Measurements from ENCODE around the gene LGALS16.
"Not testable (repeated sequence)": the region's sequence is repeated elsewhere in the genome, so short reads cannot be mapped to it uniquely, and the experiment has no call there.

Gene LGALS16

DNA sequence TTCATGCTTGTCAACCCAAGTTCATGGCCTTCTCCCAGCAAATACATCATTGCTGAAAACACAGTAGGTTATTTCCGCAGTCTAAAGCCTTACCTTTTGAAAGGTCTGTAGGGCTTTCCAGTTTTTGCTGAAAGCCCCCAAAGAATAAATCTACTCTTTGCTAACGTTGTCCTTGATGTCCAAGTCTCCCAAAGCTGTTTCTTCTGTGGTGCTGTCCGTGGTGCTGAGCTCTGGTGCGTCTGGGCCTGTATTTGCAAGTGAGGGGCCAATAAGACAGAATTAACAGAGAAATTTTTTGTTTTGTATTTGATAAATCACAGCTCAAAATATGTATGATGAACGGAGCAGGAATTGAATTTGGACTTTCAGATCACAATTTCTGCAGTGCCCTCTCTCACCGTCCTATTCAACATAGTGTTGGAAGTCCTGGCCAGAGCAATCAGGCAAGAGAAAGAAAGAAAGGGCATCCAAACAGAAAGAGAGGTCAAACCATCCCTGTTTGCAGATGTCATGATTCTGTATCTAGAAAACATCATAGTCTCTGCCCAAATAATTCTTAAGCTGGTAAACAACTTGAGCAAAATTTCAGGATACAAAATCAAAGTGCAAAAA is 9.8 kb upstream of the LGALS16 start:
- no peaks in the 10 kb centered on the region for H3K4me1 ChIP-seq (ENCODE audit: control insufficient read depth, low read depth, low read length)
- peaks cover 11% of the 10 kb centered on the region for H3K27me3 ChIP-seq (ENCODE audit: control insufficient read depth, insufficient read depth, low read length)
- no peaks in the 10 kb centered on the region for H3K9me3 ChIP-seq (ENCODE audit: control insufficient read depth, low read depth, low read length)
- no peaks in the 10 kb centered on the region for H3K36me3 ChIP-seq (ENCODE audit: control insufficient read depth, low read depth, low read length)
- no peak overlapping the region for H3K4me3 ChIP-seq (ENCODE audit: low read length)
- H3K9ac ChIP-seq (ENCODE audit: low read length): no peak overlapping the region
- H3K27ac ChIP-seq (ENCODE audit: low read length): no peak overlapping the region

DNA sequence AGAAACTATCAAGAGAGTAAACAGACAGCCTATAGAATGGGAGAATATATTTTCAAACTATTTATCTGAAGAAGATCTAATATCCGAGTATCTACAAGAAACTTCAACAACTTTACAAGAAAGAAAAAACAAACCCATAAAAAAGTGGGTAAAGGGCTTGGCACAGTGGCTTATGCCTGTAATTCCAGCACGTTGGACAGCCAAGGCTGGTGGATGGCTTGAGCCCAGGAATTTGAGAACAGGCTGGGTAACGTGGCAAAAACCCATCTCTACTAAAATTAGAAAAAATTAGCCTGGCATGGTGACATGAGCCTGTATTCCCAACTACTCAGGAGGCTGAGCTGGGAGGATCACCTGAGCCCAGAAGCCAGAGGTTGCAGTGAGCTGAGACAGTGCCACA is 7.8 kb upstream of the LGALS16 start:
- no peak overlapping the region for H3K9ac ChIP-seq (ENCODE audit: low read length)
- no peak overlapping the region for H3K4me3 ChIP-seq (ENCODE audit: low read length)
- no peaks in the 10 kb centered on the region for H3K9me3 ChIP-seq (ENCODE audit: control insufficient read depth, low read depth, low read length)
- peaks cover 6% of the 10 kb centered on the region for H3K27me3 ChIP-seq (ENCODE audit: control insufficient read depth, insufficient read depth, low read length)
- H3K27ac ChIP-seq (ENCODE audit: low read length): no peak overlapping the region
- H3K4me1 ChIP-seq (ENCODE audit: control insufficient read depth, low read depth, low read length): no peaks in the 10 kb centered on the region
- no peaks in the 10 kb centered on the region for H3K36me3 ChIP-seq (ENCODE audit: control insufficient read depth, low read depth, low read length)

DNA sequence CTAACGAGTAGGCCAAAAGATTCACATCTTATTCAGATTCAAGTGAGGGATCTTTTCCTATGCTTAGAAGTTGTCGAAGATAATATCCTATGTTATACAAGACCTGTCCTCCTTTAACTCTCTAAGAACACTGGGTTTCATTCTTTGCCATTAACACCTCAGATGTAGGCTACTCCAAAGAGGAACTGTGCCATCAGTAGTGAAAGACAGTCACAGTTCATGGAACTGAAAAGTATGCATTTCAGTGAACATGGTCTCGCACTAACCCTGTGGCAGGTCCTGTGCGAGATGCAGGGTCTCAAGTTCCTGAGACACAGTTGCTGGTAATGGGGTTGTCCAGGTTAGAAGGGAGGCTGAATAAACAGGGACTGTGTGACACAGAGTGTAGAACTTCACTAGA is 4.1 kb downstream of the LGALS16 start:
- Histone ChIP-seq H3K9me3 (ENCODE audit: control insufficient read depth, low read depth, low read length) (no peaks in the 10 kb centered on the region), H3K4me1 (ENCODE audit: control insufficient read depth, low read depth, low read length) (no peaks in the 10 kb centered on the region), H3K36me3 (ENCODE audit: control insufficient read depth, low read depth, low read length) (no peaks in the 10 kb centered on the region), H3K4me3 (ENCODE audit: low read length) (no peak overlapping the region), H3K27ac (ENCODE audit: low read length) (no peak overlapping the region), H3K9ac (ENCODE audit: low read length) (no peak overlapping the region), H3K27me3 (ENCODE audit: control insufficient read depth, insufficient read depth, low read length) (no peaks in the 10 kb centered on the region)

DNA sequence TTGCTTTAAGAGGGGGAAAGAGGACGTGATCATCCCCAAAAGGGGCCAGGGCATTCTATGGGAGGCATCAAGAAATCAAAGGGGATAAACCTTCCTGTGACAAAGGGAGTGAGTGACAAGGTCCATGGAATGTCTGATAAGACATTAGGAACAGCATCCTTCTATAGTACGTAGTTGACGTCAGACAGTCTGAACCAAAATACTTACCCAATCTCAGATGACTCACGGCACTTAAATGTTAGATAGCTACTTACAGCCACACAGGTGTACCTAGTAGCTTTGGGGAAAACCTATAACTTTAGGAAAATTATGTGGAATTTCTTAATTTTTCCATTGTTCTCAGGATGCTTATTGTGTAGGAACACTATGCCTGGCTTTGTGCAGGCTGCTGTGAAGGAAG is 4.9 kb downstream of the LGALS16 start:
- Histone ChIP-seq H3K27ac (ENCODE audit: low read length) (no peak overlapping the region), H3K36me3 (ENCODE audit: control insufficient read depth, low read depth, low read length) (no peaks in the 10 kb centered on the region), H3K9ac (ENCODE audit: low read length) (no peak overlapping the region), H3K4me3 (ENCODE audit: low read length) (no peak overlapping the region), H3K9me3 (ENCODE audit: control insufficient read depth, low read depth, low read length) (no peaks in the 10 kb centered on the region), H3K4me1 (ENCODE audit: control insufficient read depth, low read depth, low read length) (no peaks in the 10 kb centered on the region), H3K27me3 (ENCODE audit: control insufficient read depth, insufficient read depth, low read length) (no peaks in the 10 kb centered on the region)

DNA sequence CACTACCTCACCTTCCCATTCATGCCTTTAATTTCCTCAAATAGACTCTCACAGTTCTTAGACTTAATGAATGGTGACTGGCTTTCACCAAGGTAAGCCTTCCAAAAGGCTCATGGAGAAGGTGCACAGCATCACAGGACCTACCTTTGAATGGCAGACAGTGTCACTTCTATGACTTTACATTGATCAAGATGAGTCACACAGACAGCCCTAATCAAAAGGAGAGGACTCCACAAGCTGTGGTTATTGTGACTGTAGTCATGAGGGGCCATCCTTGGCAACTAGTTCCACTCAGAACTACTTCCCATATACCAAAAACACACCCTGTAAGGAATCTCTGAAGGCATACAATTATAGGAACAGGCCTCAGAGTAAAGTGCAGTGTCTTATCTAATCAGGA is 5.9 kb downstream of the LGALS16 start:
- Histone ChIP-seq H3K27me3 (ENCODE audit: control insufficient read depth, insufficient read depth, low read length) (no peaks in the 10 kb centered on the region), H3K4me1 (ENCODE audit: control insufficient read depth, low read depth, low read length) (no peaks in the 10 kb centered on the region), H3K4me3 (ENCODE audit: low read length) (no peak overlapping the region), H3K27ac (ENCODE audit: low read length) (no peak overlapping the region), H3K9me3 (ENCODE audit: control insufficient read depth, low read depth, low read length) (no peaks in the 10 kb centered on the region), H3K36me3 (ENCODE audit: control insufficient read depth, low read depth, low read length) (no peaks in the 10 kb centered on the region), H3K9ac (ENCODE audit: low read length) (no peak overlapping the region)

DNA sequence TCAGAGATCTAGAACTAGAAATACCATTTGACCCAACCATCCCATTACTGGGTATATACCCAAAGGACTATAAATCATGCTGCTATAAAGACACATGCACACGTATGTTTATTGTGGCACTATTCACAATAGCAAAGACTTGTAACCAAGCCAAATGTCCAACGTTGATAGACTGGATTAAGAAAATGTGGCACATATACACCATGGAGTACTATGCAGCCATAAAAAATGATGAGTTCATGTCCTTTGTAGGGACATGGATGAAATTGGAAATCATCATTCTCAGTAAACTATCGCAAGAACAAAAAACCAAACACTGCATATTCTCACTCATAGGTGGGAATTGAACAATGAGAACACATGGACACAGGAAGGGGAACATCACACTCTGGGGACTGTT is 14.1 kb downstream of the LGALS16 start:
- not testable (repeated sequence) for H3K4me3 ChIP-seq (ENCODE audit: low read length); H3K9ac ChIP-seq (ENCODE audit: low read length); H3K9me3 ChIP-seq (ENCODE audit: control insufficient read depth, low read depth, low read length); H3K4me1 ChIP-seq (ENCODE audit: control insufficient read depth, low read depth, low read length); H3K36me3 ChIP-seq (ENCODE audit: control insufficient read depth, low read depth, low read length); H3K27me3 ChIP-seq (ENCODE audit: control insufficient read depth, insufficient read depth, low read length); H3K27ac ChIP-seq (ENCODE audit: low read length)

DNA sequence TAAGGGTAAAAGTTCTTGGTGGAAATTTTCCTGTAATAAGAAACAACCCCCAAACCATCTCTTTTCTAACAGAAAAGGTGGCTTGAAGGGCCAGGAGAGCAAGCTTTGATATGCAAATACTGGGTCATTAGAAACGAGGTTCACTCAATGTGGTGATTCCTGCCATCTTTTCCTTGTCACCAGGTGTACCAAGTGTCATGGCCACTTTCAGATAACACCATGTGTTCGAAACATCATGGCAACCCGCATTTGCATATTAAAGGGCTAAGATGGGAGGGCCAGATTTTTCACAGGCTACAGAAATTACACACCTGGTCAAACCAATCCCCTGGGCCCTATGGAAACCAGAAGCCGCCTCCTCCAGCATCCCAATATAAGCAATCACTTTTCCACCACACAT is 15.3 kb downstream of the LGALS16 start:
- Histone ChIP-seq H3K27me3 (ENCODE audit: control insufficient read depth, insufficient read depth, low read length) (no peaks in the 10 kb centered on the region), H3K9ac (ENCODE audit: low read length) (no peak overlapping the region), H3K36me3 (ENCODE audit: control insufficient read depth, low read depth, low read length) (no peaks in the 10 kb centered on the region), H3K27ac (ENCODE audit: low read length) (no peak overlapping the region), H3K9me3 (ENCODE audit: control insufficient read depth, low read depth, low read length) (no peaks in the 10 kb centered on the region), H3K4me3 (ENCODE audit: low read length) (no peak overlapping the region), H3K4me1 (ENCODE audit: control insufficient read depth, low read depth, low read length) (peaks cover 7% of the 10 kb centered on the region)

DNA sequence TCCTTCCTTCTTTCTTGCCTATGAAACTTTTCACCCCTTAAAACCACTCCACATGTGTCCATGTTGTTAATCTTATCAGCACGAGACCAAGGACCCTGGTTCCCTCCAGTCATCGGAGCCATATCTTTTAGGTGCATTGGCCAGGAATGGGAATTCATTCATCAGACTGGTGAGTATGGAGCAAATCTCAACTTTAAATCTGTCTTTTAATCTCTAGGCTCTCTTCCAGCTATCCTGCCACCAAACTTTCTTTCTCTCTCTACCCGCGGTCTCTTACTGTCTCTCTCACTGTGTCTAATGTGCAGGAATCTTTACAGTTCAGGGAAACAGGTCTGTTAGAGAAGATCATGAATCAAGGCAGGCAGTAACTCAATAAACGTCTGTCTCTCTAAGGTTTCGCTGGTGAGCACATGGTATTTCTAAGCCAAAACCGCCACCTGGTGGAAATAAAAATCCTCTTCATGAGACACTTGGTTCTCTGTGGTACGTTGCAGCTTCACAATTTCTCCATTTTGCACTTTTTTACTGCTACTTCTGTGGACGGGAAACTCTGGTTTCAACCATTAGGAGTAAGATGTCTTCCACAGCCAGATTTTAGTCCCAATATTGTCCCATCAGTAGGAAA is 16.1 kb downstream of the LGALS16 start:
- H3K27me3 ChIP-seq (ENCODE audit: control insufficient read depth, insufficient read depth, low read length): no peaks in the 10 kb centered on the region
- H3K9ac ChIP-seq (ENCODE audit: low read length): no peak overlapping the region
- no peaks in the 10 kb centered on the region for H3K36me3 ChIP-seq (ENCODE audit: control insufficient read depth, low read depth, low read length)
- no peaks in the 10 kb centered on the region for H3K9me3 ChIP-seq (ENCODE audit: control insufficient read depth, low read depth, low read length)
- H3K4me3 ChIP-seq (ENCODE audit: low read length): no peak overlapping the region
- H3K4me1 ChIP-seq (ENCODE audit: control insufficient read depth, low read depth, low read length): peaks cover 7% of the 10 kb centered on the region
- no peak overlapping the region for H3K27ac ChIP-seq (ENCODE audit: low read length)

DNA sequence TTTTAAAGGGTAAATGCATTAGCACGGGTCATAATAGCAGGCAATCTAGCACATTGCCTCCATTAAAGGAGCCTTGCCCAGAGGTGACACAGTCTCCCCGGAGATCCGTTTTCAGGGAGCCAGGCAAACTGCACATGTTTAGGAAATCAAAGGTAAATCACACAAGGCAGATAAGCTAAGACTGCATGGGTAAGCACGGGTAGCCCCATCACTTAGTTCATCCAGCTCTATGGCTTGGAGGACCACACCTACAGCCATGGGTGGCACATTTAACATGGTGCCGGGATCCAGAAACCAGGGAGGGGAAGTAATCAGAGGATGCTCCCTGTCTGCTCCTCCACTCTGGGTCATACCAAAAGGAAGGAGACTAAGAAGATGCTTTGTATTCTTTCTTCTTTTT is 16.8 kb downstream of the LGALS16 start:
- no peaks in the 10 kb centered on the region for H3K36me3 ChIP-seq (ENCODE audit: control insufficient read depth, low read depth, low read length)
- no peak overlapping the region for H3K4me3 ChIP-seq (ENCODE audit: low read length)
- H3K27ac ChIP-seq (ENCODE audit: low read length): no peak overlapping the region
- H3K9me3 ChIP-seq (ENCODE audit: control insufficient read depth, low read depth, low read length): no peaks in the 10 kb centered on the region
- H3K27me3 ChIP-seq (ENCODE audit: control insufficient read depth, insufficient read depth, low read length): no peaks in the 10 kb centered on the region
- H3K4me1 ChIP-seq (ENCODE audit: control insufficient read depth, low read depth, low read length): peaks cover 7% of the 10 kb centered on the region
- H3K9ac ChIP-seq (ENCODE audit: low read length): no peak overlapping the region

DNA sequence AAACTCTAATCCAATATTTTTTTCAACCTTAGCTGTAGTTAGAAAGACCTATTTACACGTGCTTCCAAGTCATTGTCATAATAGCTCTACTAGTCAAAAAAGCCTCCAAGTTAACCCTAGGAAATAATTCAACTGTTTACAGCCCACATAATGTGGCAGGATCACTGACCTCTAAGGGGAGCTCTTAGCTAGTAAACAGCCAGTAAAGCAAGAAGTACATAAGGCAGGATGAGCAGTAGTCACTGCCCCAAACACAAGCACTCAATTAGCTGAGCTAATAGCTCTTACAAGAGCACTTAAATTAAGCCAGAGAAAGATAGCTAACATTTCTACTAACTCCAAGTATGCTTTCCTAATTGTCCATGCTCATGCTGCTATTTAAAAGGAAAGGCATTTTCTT is 18.1 kb downstream of the LGALS16 start:
- not testable (repeated sequence) for H3K36me3 ChIP-seq (ENCODE audit: control insufficient read depth, low read depth, low read length); H3K9ac ChIP-seq (ENCODE audit: low read length); H3K9me3 ChIP-seq (ENCODE audit: control insufficient read depth, low read depth, low read length); H3K27me3 ChIP-seq (ENCODE audit: control insufficient read depth, insufficient read depth, low read length); H3K4me1 ChIP-seq (ENCODE audit: control insufficient read depth, low read depth, low read length); H3K4me3 ChIP-seq (ENCODE audit: low read length); H3K27ac ChIP-seq (ENCODE audit: low read length)

DNA sequence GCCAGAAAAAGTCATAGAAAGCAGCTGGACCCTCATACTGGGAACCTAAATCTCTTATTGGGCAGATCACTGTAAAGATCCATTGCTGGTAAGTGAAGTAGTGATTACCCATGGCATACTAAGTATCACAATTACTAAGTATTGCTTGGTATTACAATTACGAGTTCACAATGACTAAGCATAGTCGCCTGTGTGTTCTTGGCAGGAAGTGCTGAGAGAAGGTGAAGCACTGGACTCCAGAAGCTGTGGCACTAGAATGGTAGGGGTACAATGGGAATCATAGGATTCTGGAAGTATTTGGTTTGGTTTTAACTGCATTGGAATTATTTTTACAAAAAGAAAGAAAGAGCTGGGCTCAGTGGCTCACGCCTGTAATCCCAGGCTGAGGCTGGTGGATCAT is 20.3 kb downstream of the LGALS16 start:
- no peaks in the 10 kb centered on the region for H3K9me3 ChIP-seq (ENCODE audit: control insufficient read depth, low read depth, low read length)
- peaks cover 4% of the 10 kb centered on the region for H3K4me1 ChIP-seq (ENCODE audit: control insufficient read depth, low read depth, low read length)
- H3K36me3 ChIP-seq (ENCODE audit: control insufficient read depth, low read depth, low read length): no peaks in the 10 kb centered on the region
- H3K4me3 ChIP-seq (ENCODE audit: low read length): no peak overlapping the region
- no peak overlapping the region for H3K27ac ChIP-seq (ENCODE audit: low read length)
- H3K27me3 ChIP-seq (ENCODE audit: control insufficient read depth, insufficient read depth, low read length): no peaks in the 10 kb centered on the region
- no peak overlapping the region for H3K9ac ChIP-seq (ENCODE audit: low read length)

Measured in iPS-18a (cell line).